GM18858 (cell line): ENCODE measurements around the gene ADAT1.

Source experiments
- ATAC-seq: cut with Tn5 transposase; IDR thresholded peaks from one replicate; pipeline ENCODE4 v1.9.1; 2021; ENCODE audit not compliant: unreplicated experiment

ADAT1 gene

DNA sequence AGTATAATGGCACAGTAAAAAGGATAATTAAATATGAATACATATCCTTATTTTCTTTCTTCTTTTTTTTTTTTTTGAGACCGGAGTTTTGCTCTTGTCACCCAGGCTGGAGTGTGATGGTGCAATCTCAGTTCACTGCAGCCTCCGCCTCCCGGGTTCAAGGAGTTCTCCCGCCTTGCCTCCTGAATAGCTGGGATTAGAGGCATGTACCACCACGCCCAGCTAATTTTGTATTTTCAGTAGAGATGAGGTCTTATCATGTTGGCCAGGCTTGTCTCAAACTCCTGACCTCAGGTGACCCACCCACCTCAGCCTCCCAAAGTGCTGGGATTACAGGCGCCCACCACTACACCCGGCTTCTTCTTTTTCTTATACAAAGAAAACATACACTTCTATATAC is 44.9 kb downstream of the ADAT1 start:
- no peak for ATAC-seq

DNA sequence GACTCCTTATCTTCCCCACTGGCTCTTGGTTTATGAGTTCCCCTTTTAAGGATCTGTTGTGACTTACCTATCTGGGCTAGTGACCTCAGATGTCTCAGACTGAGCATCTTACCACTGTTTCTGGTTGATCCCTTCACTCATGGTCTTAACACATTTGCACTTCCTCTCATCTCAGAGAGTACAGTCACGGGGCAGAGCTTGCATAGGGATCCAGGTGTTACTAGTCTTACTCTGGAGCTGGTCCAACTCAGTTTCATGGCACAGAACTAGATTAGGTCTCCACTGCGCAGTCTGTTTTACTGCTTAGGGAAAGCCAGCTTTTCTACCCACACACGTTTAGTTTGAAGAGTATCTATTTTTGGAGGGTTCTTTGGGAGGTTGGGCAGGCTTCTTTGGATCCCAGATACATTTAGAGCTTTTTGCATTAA is 46.7 kb downstream of the ADAT1 start:
- ATAC-seq = peak; percentile 69

DNA sequence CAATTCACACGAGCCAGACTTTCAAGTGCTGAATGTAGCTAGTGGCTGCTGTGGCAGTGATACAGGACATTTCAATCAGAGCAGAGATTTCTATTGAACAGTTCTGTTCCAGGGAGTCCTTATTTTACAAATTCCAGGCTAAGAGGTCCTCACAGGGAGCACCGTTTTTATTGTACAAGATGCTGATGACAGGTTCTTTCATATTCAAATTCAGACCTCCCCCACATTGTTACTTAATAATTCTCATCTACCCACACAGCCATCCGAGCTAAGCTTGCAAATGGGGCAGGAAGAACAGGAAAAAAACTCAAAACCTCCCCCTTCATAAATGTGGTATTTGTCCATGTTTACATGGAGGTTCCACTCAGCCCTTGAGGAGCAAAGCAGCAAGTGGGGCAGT is 47.1 kb downstream of the ADAT1 start:
- ATAC-seq = no peak

DNA sequence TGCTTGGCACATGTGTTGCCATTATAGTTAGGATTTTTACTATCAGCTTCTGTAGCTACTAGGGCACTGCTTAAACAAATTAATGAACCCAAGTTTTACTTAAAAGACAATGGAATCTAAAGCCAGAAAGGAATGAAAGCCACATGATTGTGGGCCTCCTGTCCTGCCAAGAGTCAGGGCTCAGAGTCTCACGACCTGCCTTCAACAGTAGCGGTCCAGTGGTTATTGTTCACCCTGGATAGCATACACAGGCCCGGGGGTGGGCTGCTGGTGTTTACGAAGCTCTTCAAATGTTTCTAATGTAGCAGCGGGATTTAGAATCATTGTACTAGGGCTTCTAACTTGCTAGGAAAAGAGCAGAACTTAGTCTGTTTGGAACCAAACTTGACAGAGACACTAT is 49.1 kb downstream of the ADAT1 start:
- no peak for ATAC-seq

DNA sequence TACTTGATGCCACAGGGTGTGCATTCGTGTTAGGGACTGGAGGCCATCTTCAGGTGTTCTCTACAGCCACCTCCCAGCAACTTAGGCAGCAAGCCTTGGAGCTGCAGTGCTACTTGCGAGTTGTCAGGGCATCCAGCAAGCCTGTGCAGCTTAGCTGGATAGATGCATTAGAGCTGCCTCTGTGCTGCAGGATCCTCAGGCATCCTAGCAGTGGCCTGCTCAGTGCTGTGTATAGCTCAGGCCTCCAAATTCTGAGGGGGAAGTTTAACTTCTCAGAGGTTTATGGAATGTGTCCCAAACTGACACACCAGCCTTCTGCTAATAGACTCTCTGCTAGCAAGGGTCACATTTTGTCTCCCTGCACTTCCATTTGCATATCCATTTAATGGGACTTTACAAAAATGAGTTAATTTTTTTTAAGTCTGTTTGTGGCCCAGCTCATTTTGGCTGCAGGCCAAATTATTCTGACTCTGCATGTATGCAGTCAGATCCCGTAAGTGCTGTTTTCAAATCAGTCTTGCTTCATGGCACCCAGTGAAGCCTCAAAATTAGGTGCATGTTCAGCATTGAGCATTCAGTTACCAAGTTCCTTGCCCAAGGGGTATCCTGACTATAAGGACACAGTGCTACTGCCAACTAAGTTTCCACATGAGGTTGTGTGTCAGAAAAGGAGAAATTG is 50.1 kb downstream of the ADAT1 start:
- no peak for ATAC-seq

DNA sequence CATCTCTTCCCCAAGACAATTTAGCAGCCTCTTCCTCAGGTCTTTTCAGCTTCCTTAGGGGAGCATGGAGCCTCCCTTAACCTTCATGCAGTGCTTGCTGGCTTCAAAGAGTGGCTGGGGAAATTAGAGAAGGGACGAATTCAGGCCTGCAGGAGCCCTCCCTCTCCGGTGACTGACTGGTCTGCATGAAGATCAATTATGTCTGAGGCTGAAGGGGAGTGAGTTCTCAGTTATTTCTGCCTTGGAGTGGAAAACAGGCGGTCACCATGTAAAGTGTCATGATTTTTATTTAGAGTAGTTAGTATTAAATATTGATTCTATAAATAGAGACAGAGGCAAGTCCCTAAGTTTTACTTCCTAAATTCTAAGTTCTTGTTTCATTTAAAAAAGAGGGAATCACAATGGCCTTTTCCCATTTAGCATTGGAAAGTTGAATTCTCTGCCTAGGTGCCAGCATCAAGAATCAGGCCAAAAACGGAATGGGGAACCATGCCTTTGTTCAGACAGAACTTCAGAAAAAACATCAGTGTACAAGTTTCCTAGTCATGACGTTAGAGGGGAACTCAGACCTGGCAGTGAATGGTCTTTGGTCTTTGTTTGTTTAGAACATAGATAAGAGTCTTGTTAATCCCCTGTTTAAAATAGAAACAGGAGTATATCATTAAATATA is 52.5 kb downstream of the ADAT1 start:
- no peak for ATAC-seq

DNA sequence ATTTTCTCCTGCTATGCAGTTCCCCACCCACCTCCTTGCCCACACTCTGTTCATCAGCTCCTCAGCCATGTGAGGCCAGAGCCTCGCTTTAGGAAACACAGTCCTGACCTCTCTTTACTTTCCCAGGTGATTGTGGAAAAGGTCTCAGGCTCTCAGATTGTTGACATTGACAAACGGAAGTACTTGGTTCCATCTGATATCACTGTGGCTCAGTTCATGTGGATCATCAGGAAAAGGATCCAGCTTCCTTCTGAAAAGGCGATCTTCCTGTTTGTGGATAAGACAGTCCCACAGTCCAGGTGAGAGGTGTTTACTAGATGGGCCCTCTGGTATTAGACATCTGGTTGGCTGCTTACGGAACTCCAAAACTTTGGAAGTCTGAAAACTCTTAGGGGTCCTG is 55.2 kb downstream of the ADAT1 start:
- ATAC-seq = no peak

DNA sequence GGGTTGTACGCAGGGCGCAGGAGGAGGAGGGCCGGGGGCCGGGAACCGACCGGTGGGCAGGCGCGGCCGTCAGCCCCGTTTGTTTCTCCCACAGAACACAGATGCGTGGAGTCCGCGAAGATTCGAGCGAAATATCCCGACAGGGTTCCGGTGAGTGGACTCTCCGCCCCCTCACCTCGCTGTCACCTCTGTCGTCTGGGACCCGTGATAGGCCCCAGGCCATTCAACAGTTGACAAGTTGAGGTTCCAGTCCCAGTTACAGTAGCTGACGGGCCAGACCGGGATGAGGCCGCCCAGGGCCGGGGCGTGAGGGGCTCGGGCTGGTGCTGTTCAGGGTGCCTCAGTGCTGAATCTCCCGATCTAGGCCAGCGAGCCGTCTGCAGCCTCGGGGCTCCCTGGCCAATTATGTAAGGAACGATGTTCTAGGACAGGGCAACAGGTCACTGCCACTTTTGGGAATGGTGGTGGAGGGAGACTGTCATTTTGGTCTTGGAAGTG is 56.3 kb downstream of the ADAT1 start:
- ATAC-seq = no peak

DNA sequence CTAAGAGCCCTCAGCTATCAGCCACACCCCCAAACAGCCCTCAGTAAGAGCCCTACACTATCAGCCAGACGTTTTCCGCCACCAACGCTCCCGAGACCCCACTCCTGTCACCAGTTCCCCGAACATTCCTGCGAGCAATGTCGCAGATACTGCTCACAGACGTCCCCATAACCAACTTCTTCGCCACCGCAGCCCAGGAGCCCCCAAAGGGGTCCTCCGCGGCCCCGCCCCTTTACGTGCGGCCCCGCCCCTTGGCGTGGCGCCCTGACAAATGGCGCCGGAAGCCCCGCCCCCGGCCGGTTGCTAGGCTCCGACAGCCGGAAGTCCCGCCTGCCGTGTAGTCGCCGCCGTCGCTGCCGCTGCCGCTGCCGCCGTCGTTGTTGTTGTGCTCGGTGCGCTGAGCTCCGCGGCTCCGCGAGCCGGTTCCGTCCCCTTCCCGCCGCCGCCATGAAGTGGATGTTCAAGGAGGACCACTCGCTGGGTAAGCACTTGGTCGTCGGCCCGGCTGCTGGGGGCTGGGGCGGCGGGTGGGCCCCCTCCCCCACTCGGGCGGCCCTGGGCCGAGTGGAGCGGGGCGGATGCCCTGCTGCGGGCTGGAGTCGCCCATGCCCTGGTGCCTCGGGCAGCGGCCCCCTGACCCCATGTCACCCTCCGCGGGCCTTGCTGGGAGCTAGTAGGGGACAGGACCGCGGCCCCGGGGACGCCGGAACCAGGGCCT is 56.9 kb downstream of the ADAT1 start, which contains the start of gene GABARAPL2:
GABARAPL2 (plus strand) TSS at position 340 of the 718 bp plus-strand sequence; CDS start at position 448, 108 bp downstream.
- ATAC-seq = peak; percentile 58

DNA sequence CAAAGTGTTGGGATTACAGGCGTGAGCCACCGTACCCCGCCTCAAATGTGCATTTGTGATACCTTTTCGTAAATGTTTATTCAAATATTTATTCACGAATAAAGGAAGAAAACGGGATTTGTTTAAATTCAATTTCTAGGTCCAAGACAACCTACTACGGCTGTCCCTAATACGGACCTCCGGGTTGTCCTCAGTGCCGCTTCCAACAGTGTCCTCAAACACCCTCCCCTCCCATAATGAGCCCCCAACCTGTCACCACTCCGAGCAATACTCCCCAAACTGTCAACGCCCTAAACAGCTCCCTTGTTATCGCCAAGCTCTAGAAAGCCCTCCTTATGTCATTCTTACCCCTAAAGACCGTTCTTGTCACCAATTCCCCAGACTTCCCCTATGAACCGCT is 57.4 kb downstream of the ADAT1 start:
- ATAC-seq = no peak

DNA sequence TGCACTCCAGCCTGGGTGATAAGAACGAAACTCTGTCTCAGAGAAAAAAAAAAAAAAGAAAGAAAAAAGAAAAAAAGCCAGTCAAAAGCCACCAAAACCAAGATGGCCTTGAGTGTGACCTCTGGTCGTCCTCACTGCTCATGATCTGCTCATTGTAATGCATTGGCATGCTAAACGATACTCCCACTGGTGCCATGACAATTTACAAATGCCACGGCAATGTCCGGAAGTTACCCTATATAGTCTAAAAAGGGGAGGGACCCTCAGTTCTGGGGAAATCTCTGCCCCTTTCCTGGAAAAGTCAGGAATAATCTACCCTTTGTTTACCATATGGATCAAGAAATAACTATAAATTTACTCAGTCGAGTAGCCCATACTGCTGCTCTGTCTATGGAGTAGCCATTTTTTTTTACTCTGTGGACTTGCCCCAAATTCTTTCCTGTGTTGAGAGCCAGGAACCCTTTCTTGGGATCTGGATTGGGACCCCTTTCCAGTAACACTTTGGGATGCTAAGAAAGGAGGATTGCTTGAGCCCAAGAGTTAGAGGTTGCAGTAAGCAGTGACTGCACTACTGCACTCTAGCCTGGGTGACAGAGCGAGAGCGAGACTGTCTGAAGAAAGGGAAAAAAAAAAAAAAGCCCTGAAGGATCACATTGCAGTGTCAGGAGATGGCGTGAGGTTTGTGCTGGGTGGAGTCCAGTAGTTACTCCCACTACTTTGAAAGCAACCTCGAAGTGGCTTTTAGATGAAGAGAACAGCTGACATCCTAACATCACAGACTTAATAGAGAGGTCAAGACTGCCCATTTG is 63.3 kb downstream of the ADAT1 start:
- ATAC-seq = no peak

DNA sequence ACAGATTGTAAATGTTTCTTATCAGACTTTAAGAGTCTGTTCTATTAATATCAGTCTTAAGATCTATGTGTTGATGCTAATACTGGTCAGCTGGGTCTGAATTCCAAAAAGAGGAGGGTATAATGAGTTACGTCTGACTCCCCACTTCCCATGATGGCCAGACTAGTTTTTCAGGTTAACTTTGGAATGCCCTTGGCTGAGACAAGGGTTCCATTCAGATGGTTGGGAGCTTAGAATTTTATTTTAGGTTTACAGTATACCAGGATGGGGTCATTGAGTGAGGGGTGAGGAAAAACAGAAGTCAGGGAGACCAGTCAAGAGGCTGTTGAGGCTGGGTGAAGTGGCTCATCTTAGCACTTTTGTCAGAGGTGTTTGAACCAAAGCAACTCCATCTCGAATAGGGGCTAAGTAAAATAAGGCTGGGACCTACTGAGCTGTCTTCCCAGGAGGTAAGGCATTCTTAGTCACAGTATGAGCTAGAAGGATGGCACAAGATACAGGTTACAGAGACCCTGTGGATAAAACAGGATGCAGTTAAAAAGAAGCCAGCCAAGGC is 64.2 kb downstream of the ADAT1 start:
- no peak for ATAC-seq

DNA sequence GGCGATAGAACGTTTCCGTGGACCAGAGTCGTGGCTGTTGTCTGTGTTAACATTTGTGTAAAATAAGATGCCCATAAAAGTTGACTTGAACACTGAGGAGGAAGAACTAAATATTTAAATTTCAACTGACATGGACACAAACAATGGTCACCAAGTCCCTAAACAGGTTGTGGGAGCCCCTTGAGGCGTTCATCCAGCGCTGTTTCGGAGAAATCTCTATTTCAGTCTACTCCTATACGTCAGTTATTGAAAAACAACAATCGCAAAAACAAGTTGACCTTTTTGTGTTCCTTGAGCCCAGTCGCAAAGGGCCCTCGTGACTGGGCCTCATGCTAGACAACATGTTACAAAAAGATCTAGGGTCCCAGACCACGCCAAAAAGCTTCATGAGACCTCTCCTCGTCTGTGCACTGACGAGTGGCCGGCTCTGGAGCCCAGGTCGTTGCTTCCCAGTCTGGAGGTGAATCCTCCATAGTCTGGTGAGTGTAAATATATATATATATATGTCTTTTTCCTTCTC is 66.6 kb downstream of the ADAT1 start:
- ATAC-seq = no peak

DNA sequence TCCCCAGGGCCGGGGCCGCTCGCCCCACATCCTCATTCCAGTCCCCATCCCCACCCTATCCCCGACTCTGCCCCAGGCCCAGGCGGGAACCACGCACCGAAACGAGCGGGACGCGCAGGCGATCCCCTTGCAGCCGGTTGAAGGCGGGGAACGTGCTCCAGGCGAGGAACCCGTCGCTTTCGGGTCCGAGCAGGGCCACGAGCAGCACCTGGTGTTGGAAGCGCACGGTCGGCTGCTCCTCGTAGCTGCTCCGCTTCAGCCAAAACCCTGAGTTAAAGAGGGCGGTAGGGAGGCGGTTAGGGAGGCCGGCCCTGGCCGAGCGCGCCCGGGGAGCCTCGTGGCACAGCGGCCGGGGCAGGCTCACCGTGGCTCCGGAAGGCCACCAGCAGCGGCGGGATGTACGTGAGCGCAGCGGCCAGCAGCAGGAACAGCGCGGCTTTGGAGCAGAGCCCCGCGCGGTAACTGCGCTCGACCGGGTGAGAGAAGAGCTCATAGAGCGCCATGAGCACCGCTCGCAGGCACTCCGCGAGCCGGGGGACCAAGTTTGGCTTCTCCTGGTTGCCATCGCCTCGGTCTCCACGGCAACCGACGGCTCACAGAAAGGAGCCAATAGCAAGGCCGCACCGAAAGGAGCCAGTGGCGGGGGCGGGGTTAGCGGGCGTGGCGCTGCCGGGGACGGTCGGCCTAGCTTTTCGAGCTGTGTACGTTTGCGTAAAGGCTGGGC is 67.2 kb downstream of the ADAT1 start, which contains the start of gene TMEM231:
TMEM231 (minus strand) TSS at position 546 of the 724 bp plus-strand sequence; CDS start at position 503, 43 bp downstream.
- ATAC-seq = peak; percentile 95

DNA sequence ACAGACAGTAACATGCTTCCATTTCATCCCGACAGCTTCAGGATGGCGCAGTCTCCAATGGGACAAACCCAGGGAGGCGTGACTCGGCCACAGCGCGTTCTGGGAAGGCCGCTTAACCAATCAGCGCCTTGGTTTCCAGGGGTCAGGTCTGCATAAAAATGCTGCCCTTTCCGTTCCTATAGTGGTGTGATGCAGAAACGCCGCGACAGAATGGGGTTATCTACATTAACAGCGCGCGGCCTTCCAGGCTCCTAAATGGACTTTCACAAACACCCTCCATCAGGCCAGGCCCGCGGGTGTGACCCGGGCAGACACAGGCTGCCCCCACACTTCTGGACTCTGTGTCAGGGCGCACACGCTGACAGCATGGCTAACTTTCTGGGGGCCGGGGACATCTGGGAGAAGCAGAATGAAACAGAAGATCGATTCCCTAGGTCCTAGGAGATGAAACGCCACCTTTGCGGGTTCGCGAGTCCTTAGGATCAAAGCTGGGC is 67.8 kb downstream of the ADAT1 start:
- ATAC-seq = no peak

DNA sequence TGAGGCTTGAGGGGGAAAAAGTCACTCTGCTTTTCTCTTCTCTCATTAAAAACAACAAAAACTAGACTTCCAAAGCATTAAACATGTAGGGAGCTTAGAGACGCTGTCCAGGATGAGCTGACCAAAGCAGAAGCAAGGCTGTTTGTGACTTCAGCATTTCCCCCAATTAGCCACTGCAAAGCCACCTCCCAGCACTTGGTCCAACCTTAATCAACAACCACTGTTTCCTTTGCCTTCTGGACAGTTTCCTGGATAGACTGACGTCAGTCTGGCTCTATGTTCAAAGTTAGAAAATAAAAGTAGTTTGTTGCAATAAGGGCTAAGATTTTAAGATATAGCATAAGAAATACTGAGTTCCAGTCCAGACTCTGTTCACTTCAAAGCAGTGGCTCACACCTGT is 70.1 kb downstream of the ADAT1 start:
- no peak for ATAC-seq

DNA sequence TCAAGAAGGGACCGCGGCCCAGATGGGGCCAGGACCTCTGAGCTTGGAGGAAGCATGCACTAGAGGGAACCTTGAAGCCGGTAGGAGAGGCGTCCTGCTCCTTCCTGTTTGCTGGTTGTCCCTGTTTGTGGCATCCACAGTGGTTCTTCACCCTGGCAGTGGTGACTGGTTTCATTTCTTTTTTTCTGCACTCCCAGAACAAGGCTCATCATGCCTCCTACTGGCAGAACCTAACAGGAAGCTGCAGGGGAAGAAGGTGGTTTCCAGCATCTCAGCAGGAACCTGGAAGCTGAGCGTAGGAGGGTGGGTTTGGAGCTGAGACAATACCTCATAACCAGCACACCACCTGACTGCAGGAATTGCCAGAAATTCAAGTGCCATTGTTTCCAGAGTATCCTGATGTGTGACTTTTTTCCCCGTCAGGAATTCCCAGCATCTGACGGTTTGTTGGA is 72.8 kb downstream of the ADAT1 start:
- peak; percentile 80 for ATAC-seq
